Measurements from ENCODE around the gene NEGR1.

Gene NEGR1

GRCh38 chr1:71719330-71719729, 563.0 kb downstream of the NEGR1 start:
- in situ Hi-C loops (cut with MboI; ENCODE audit: low sequenced_read_pairs), result no loop called here

DNA sequence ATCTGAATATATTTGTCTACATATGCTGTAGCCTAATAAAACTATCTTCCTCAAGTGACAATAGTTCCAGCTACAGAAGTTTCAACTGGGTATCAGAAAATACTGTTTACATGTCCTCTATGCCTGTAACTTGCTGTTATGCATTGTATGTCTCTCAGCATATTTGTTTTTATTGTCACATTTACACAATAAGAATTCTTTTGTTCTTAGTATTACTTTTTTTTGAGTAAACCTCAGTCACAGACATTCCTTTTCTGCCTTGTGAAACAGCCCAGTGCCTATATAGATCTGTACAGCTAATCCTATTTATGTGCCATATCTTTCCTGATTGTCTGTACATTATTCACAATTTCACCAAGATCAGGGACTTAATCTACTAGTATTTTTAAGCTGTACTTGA, 565.2 kb downstream of the NEGR1 start:
- in situ Hi-C loops (cut with MboI; ENCODE audit: low sequenced_read_pairs), result no loop called here

DNA sequence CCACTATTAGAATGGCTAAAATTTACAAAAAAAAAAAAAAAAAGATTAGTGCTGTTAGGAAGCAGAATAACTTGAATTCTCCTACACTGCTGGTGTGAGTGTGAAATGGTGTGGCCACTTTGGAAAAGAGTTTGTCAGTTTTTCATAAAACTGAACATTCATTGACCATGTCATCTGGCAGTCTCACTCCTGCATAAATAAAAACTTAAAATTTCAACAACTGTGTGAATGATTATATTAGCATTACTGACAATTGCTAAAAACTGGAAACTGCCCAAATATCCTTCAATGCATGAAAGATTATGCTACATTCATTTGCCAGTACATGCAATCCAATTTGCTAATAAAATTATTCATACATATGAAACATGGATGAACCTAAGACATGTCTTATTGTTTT, 570.9 kb downstream of the NEGR1 start:
- in situ Hi-C loops (cut with MboI; ENCODE audit: low sequenced_read_pairs), result no loop called here

DNA sequence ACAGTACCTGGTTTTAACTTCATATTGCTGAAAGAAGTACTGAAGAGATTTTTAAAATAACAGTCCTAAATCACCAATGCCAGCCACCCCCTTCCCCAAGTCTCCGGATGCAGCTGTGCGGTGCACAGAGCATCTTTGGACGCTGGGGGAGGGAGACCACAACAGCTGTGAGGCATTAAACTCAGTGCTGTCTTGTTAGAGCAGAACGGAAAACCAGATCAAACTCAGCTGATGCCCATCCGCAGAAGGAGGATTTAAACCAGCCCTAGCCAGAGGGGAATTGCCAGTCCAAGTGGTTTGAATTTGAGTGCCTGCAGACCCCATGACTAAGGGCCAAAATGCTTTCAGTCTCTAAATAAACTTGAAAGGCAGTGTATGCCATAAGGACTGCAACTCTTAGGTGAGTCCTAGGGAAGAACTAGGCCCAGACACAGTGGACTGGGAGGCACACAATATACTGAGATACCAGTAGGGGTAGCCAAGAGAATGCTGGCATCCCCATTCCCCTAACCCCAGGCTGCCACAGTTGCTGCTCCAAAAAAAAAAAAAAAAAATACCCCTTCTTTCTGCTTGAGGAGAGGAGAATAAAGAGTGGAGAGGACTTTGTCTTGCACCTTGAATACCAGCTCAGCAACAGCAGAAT, 576.2 kb downstream of the NEGR1 start:
- in situ Hi-C loops (cut with MboI; ENCODE audit: low sequenced_read_pairs), result no loop called here

DNA sequence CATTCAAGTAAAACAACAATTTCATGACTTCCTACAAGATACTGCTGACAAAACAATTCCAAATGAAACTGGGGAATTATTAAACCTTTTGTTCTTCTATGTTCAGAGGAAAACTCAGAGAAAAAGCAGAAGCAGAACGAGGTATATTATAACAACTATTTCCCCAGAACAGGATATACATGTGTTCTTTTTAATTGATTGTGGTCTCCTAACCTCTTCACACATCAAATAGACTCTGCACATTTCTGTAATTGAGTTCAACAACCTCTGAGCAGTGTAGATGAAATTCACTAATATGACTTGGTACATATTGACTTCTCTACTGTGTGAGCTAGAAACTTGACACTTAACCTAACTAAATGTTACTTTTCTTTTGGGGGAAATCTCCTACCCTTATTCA, 584.2 kb downstream of the NEGR1 start:
- in situ Hi-C loops (cut with MboI; ENCODE audit: low sequenced_read_pairs), result no loop called here

- in situ Hi-C loops (cut with MboI; ENCODE audit: low sequenced_read_pairs), result no loop called here
These were observed 586.5 kb downstream of the NEGR1 start for GRCh38 chr1:71695821-71696220.

DNA sequence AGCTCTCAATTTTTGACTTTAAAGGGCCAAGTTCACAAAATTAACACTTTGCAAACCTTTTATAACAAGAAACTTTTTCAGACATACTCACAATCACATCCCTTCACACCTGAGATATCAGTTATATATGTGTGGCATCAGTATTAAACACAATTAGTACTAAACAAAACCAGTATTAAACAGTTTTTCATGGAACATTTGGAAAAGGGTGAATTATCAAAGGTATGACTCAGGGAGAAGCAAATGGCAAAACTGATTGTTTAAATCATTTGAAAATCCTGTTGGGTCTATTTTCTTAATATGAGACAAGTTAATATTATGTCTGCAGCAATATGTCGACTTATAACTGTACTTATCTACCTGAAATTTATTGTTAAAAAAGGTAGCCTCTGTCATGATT, 587.3 kb downstream of the NEGR1 start:
- in situ Hi-C loops (cut with MboI; ENCODE audit: low sequenced_read_pairs), result no loop called here

- in situ Hi-C loops (cut with MboI; ENCODE audit: low sequenced_read_pairs), result no loop called here
These were observed 588.8 kb downstream of the NEGR1 start for GRCh38 chr1:71693581-71693980.

- in situ Hi-C loops (cut with MboI; ENCODE audit: low sequenced_read_pairs), result no loop called here
These were observed 592.7 kb downstream of the NEGR1 start for GRCh38 chr1:71689635-71690034.

GRCh38 chr1:71687376-71687775, 595.0 kb downstream of the NEGR1 start:
- in situ Hi-C loops (cut with MboI; ENCODE audit: low sequenced_read_pairs), result no loop called here

DNA sequence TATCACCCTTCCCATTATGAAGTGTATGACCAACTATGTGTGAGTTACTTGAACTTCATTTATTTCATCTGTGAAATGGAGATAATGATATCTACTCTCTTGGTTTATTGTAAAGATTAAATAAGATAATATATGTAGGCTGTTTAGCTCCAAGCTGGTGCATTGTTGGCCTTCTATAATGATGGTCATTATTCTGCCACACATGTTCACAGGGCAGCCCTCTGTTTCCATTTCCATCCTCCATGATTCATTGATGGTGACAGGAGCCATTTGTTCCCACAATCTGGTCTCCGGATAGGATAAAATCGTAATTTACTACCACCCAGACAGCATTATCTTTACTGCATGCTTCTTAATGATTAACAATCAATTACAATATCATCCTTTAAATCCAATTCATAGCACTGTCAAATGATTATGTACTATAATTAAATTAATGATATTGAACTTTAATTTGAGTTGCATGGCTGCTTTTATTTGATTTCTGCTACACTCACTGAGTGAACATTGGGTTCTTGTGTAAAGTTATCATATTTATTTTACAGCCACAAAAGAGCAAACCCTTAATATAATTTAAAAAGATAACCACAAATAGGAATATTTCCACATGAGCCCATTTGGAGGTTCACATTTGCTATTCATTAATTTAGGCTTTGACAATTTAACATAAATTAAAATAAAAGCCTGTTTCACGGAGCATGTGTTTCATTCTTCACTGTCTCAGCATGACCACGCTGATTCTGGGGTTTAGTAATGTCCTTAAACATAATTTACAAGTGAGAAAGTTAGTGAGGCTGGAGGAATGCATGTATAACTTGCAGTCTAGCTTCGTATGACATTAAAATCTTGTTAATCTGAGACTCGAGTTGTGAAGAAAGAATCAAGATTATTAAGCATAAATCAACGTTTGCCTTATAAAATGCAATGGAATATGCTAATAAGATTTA, 605.1 kb downstream of the NEGR1 start:
- in situ Hi-C loops (cut with MboI; ENCODE audit: low sequenced_read_pairs), result no loop called here

DNA sequence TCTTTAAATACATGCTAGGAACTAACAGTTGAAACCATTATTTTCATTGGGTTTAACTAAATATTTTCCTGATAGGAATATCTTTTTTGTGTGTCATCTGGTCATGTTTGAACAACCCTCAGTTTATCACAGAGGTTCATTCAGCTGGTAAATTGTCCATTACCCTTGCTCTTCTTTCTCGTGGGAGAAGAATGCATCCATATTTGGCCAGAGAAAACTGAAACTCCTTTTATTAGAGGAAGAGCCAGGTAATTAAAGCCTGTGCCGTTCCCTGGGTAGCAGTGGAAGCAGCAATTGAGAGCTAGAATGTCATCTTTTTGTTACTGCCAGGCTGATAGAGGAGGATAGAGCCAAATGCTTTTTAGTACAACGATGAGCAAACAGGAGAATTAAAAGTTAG, 614.3 kb downstream of the NEGR1 start:
- in situ Hi-C loops (cut with MboI; ENCODE audit: low sequenced_read_pairs), result no loop called here

- in situ Hi-C loops (cut with MboI; ENCODE audit: low sequenced_read_pairs), result no loop called here
These were observed 615.1 kb downstream of the NEGR1 start for GRCh38 chr1:71667216-71667615.

DNA sequence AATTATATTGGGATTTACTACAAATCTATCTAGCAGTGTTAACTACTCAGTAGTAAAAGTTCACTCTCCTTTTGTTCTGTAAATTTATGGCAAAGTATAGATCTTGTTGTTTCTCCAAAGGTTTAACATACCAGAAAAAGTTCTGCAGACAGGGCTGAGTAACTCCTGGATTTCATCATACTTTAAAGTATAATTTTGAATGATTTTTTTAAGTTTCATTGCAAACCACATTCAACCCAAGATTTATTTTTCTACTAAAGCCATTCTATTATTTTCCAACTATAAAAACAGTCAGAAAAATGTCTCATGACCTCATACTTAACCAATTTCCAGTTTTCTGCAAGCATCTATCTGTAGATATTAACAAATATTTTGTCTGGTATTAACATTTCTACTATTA, 615.7 kb downstream of the NEGR1 start:
- in situ Hi-C loops (cut with MboI; ENCODE audit: low sequenced_read_pairs), result no loop called here

DNA sequence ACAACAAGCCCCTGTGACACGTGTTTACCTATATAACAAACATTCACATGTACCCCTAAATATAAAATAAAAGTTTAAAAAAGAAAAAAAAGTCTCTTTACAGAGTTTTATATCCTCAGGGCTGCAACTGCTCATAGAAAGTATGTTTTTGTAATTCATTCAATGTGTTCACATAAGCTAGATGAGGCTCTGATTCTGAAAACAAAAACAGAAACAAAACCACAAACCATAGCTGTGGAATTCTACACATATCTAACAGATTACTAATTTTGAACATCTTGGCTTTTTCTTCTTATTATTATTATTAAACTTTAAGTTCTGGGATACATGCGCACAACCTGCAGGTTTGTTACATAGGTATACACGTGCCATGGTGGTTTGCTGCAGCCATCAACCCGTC, 621.9 kb downstream of the NEGR1 start:
- in situ Hi-C loops (cut with MboI; ENCODE audit: low sequenced_read_pairs), result no loop called here

DNA sequence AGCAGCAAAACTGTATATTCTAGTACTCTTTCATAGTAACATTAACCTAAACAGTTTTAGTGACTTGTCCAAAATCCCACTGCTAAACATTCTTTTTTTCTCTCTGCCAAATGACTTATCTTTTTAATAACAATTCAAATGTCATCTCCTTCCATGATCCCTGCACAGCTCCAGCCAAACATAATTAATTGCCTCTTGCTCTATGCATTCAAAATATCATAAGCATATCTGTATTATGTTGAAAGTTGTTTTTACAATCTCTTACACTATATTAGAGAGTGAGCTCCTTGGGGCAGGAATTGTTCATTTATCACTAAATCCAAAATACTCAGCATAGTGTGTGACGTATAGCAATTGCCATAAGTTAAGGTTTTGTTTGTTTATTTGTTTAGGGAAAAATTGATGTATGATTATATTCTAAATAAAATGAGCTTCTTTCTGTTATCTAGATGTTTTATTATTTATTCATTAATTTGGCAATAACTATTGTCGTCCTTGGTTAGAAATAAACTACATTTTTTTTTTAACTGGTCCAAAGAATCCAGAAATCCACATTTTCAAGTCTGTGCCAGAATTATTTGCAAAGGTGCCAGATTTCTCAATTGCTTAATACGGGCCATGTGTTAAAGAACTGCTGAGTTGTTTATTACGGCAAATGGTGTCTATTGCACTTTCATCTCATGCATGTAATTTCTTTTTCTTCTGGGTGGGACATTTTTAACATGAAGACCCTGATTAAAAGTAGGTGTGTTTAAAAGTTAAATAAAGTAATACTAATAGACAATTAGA, 624.3 kb downstream of the NEGR1 start:
- in situ Hi-C loops (cut with MboI; ENCODE audit: low sequenced_read_pairs), result no loop called here

GRCh38 chr1:71656902-71657301, 625.4 kb downstream of the NEGR1 start:
- in situ Hi-C loops (cut with MboI; ENCODE audit: low sequenced_read_pairs), result no loop called here

DNA sequence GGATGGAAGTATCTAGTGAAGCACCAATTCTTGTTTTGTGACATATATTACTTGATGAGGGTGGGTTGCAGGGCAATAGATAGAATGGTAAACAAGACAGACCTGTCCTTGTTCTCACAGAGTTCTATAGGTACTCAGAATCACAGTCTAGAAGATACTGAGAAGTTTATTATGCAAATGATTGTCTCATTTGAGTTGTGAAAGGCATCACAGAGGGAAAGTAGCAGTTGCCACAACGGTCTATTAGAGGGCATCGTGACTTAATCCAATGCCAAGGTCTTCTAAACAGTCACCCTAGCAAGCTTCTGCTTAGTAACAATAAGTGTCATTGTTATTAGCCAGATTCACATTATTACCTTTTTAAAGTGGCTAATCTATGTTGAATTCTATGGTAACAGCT, 626.7 kb downstream of the NEGR1 start:
- in situ Hi-C loops (cut with MboI; ENCODE audit: low sequenced_read_pairs), result no loop called here

DNA sequence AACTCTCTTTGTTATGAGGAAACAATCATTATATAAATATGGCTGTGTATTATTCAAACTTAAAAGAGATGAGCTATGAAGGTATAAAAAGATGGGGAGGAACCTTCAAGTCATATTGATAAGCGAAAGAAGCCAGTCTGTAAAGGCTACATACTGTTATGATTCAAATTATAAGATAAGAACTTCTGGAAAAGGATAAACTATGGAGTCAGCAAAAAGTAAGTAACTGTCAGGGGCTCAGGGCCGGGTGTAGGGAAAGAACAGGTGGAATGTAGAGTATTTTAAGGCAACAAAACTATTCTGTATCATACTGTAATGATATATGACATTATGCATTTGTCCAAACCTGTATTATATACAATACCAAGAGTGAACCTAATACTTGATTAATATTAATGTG, 628.4 kb downstream of the NEGR1 start:
- in situ Hi-C loops (cut with MboI; ENCODE audit: low sequenced_read_pairs), result no loop called here

DNA sequence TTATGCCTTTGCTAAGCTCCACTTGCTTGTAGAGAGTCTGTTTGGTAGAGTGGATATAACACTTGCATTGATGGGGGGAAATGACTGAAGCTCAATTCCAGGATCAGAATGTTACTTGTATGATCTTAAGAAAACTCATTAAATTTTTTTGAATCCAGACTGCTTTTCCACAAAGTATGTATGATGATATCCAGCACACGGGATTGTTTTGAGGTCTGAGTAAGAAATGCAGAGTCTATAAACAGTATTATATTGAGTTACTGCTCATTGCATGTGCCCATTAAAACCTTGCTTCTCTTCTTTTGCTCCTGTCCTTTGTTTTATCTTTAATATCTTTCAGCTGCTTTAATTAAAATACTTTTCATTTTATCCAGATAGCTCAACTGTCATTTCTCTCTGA, 631.1 kb downstream of the NEGR1 start:
- in situ Hi-C loops (cut with MboI; ENCODE audit: low sequenced_read_pairs), result no loop called here

DNA sequence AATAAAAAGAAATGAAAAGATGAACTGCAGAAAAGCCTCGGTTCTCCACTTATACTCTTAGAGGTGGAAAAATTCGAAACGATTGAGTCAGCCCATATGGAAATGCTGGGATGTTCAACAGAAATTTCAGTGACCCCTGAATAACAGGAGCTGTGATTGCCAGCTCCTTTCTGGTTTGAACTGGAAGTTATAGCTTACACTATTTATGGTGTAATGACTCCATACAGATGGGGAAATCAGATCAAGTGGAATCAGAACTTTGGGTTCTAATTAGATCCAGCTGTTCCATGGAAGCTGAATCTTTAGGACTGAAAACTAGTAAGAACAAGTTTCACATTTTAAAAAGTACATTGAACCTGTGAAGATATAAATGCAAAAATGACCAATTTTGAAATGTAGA, 632.2 kb downstream of the NEGR1 start:
- in situ Hi-C loops (cut with MboI; ENCODE audit: low sequenced_read_pairs), result no loop called here

DNA sequence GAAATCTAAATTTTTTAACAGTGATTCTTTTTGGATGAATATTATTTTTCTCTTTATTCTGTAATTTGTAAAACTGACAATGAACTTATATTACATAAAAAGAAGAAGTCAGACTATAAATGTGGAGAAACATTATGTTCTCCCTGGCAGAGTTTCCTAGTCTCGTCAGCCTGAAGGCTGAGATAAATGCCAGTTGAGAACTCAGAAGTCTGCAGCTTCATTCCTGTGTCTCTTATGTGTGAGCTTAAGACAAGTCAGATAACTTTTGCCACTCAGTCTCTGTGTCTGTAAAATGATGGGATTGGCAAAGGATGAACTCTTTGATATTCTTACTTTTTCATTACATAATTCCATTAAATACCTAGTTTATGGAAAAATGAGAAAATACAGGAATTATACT, 632.7 kb downstream of the NEGR1 start:
- in situ Hi-C loops (cut with MboI; ENCODE audit: low sequenced_read_pairs), result no loop called here
